GM12873 (cell line): Measurements from ENCODE around the gene RFX8.

Source experiments
- TF ChIP-seq, protein P1 (sequence below): IDR thresholded peaks from 2 replicates; pipeline ENCODE4 v1.5.1; 2012; ENCODE audit warnings: low read depth, mild to moderate bottlenecking, moderate library complexity, low read length, control low read depth; ENCODE audit not compliant: insufficient read depth; ENCODE audit errors: missing control alignments

The RFX8 gene

DNA sequence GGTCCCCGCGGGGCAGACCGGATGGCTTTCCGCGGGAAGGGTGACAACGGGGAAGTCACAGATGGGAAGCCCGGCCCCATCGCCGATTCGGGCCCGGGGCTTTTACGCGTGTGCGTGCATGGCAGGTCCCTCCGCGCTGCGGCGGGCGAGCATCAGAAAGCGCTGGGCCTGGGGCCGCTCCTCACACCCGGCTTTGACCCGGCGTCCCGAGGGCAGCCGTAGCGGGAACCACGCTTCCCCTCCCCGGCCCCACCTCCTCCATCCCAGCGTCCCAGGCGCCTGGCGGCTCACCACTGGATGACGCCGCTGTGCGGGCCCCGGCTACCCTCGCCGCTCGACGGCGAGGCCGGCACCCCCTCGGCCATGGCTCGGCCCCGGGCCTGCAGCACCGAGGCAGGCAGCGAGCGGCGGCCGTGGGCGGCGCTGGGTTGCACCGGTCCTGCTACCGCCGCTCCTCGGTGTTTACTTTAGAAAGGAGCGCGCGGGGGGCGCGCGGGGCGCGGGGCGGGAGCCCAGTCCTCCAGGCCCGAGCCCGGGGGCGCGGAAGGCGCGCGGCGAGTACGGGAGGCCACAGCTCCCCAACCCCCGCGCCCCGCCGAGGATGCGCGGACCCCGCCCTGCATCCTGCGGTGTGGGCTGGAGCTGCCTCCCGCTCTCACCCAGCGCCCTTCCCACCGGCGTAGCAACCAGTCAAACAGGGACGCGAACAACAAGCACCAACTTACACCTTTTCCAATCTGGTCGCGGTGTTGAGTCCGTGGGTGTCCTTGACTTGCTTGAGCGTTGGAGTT, 806 bp downstream of the RFX8 start:
- TF ChIP-seq, protein P1, sequence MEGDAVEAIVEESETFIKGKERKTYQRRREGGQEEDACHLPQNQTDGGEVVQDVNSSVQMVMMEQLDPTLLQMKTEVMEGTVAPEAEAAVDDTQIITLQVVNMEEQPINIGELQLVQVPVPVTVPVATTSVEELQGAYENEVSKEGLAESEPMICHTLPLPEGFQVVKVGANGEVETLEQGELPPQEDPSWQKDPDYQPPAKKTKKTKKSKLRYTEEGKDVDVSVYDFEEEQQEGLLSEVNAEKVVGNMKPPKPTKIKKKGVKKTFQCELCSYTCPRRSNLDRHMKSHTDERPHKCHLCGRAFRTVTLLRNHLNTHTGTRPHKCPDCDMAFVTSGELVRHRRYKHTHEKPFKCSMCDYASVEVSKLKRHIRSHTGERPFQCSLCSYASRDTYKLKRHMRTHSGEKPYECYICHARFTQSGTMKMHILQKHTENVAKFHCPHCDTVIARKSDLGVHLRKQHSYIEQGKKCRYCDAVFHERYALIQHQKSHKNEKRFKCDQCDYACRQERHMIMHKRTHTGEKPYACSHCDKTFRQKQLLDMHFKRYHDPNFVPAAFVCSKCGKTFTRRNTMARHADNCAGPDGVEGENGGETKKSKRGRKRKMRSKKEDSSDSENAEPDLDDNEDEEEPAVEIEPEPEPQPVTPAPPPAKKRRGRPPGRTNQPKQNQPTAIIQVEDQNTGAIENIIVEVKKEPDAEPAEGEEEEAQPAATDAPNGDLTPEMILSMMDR, result no peak

DNA sequence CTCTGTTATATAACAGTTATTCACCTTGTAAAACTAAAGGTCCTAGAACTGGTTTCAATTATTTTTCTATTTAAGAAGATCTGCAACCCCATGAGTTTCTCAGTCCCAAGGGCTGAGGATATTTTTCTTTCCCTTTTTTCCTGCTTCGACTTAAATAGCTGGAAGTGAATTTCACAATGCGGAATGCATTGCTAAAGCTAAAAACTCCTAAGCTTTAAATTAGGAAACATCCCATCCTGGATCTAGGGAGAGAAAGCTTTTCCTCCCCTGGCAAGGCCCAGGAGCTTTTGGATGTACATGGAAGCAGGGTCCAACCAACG, 1.4 kb downstream of the RFX8 start:
- TF ChIP-seq, protein P1, result no peak

GRCh38 chr2:101469863-101470262, 5.0 kb downstream of the RFX8 start:
- TF ChIP-seq, protein P1, result no peak

GRCh38 chr2:101467306-101467705, 7.6 kb downstream of the RFX8 start:
- TF ChIP-seq, protein P1, result no peak

- TF ChIP-seq, protein P1, result no peak
Observed at GRCh38 chr2:101466426-101466825, 8.5 kb downstream of the RFX8 start.

- TF ChIP-seq, protein P1, result no peak
Observed at GRCh38 chr2:101464841-101465240, 10.1 kb downstream of the RFX8 start.

GRCh38 chr2:101463911-101464641, 10.8 kb downstream of the RFX8 start:
- TF ChIP-seq, protein P1, result no peak
